Measurements from ENCODE around the gene PLEKHG3.

The PLEKHG3 gene

GRCh38 chr14:64760146-64760755 lies 56.0 kb downstream of the PLEKHG3 start:
- Histone ChIP-seq H3K27ac (ENCODE audit: low read depth, low read length) (no peak overlapping the region), H3K4me1 (ENCODE audit: insufficient read depth, low read length) (peaks cover 24% of the 10 kb centered on the region), H3K9ac (ENCODE audit: low read depth, low read length) (no peak overlapping the region), H3K36me3 (ENCODE audit: insufficient read depth, low read length) (no peaks in the 10 kb centered on the region), H3K27me3 (ENCODE audit: insufficient read depth, low read length) (peaks cover 5% of the 10 kb centered on the region; the same call in 1 of the 2 replicates), H3K9me3 (ENCODE audit: insufficient read depth, low read depth, low read length) (no peaks in the 10 kb centered on the region), H3K4me3 (ENCODE audit: low read length) (no peak overlapping the region)
- WGBS, result 64% methylated on average over 8 of the region's 8 CpGs

GRCh38 chr14:64760916-64761315 lies 56.7 kb downstream of the PLEKHG3 start:
- Histone ChIP-seq H3K27me3 (ENCODE audit: insufficient read depth, low read length) (peaks cover 5% of the 10 kb centered on the region; the same call in 1 of the 2 replicates), H3K9me3 (ENCODE audit: insufficient read depth, low read depth, low read length) (no peaks in the 10 kb centered on the region), H3K36me3 (ENCODE audit: insufficient read depth, low read length) (no peaks in the 10 kb centered on the region), H3K9ac (ENCODE audit: low read depth, low read length) (no peak overlapping the region), H3K4me3 (ENCODE audit: low read length) (no peak overlapping the region), H3K27ac (ENCODE audit: low read depth, low read length) (no peak overlapping the region), H3K4me1 (ENCODE audit: insufficient read depth, low read length) (peaks cover 24% of the 10 kb centered on the region)
- 81% methylated on average over 5 of the region's 5 CpGs for WGBS

- peaks cover 27% of the 10 kb centered on the region for H3K4me1 ChIP-seq (ENCODE audit: insufficient read depth, low read length)
- 77% methylated on average over 5 of the region's 5 CpGs for WGBS
- H3K27ac ChIP-seq (ENCODE audit: low read depth, low read length), result no peak overlapping the region
- H3K9me3 ChIP-seq (ENCODE audit: insufficient read depth, low read depth, low read length), result no peaks in the 10 kb centered on the region
- no peaks in the 10 kb centered on the region for H3K36me3 ChIP-seq (ENCODE audit: insufficient read depth, low read length)
- H3K9ac ChIP-seq (ENCODE audit: low read depth, low read length), result no peak overlapping the region
- H3K4me3 ChIP-seq (ENCODE audit: low read length), result no peak overlapping the region
- peaks cover 5% of the 10 kb centered on the region; the same call in 1 of the 2 replicates for H3K27me3 ChIP-seq (ENCODE audit: insufficient read depth, low read length)
Measured at GRCh38 chr14:64761441-64762043, 57.3 kb downstream of the PLEKHG3 start.

DNA sequence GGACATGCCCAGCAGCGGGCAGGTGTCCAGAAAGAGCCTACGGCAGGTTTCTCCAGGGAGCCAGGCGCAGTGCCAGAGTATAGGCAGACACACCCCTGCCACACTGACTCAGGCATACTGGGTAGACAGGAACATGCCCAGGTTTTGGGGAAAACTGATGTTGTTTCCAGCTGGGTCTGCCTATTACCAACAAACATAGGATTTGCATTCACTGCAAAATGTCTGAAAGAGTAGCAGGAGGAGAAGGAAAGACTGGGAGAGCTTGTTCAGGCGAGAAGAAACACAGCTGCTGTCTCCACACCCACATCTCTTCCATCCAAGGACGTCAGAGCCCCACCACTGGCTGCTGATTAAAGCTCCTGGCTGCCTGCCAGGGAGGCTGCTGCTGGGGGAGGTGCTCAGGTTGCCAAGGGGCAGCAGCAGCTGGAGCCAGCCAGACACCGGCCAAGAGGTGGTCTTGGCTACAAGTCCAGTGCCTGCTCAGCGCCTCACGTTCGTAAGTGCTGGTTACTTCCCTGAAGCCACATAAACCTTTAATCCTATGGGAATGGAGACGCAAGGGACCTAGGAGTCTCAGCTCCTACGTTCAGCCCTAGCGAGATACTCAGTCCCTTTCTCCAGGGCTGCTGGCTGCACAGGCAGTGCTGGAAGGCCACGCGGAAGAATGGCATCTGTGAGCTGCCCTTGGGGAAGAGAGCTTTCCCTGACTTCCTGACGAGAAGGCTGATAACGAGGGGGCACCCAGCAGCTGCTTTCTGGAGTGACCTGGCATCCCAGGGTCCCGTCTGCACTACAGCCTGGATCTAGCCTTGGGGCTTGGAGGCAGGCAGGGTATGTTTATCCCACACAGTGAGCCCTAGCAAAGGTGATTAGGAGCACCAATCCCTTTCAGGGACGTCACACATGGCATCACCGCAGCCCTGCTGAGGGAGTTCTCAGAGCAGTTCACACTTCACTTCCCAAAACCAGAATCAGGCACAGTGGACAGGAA lies 58.1 kb downstream of the PLEKHG3 start:
- H3K27ac ChIP-seq (ENCODE audit: low read depth, low read length), result no peak overlapping the region
- WGBS, result 73% methylated on average over 19 of the region's 19 CpGs
- H3K4me1 ChIP-seq (ENCODE audit: insufficient read depth, low read length), result peaks cover 29% of the 10 kb centered on the region
- H3K36me3 ChIP-seq (ENCODE audit: insufficient read depth, low read length), result no peaks in the 10 kb centered on the region
- no peak overlapping the region for H3K9ac ChIP-seq (ENCODE audit: low read depth, low read length)
- no peaks in the 10 kb centered on the region for H3K9me3 ChIP-seq (ENCODE audit: insufficient read depth, low read depth, low read length)
- peaks cover 5% of the 10 kb centered on the region; the same call in 1 of the 2 replicates for H3K27me3 ChIP-seq (ENCODE audit: insufficient read depth, low read length)
- H3K4me3 ChIP-seq (ENCODE audit: low read length), result no peak overlapping the region

DNA sequence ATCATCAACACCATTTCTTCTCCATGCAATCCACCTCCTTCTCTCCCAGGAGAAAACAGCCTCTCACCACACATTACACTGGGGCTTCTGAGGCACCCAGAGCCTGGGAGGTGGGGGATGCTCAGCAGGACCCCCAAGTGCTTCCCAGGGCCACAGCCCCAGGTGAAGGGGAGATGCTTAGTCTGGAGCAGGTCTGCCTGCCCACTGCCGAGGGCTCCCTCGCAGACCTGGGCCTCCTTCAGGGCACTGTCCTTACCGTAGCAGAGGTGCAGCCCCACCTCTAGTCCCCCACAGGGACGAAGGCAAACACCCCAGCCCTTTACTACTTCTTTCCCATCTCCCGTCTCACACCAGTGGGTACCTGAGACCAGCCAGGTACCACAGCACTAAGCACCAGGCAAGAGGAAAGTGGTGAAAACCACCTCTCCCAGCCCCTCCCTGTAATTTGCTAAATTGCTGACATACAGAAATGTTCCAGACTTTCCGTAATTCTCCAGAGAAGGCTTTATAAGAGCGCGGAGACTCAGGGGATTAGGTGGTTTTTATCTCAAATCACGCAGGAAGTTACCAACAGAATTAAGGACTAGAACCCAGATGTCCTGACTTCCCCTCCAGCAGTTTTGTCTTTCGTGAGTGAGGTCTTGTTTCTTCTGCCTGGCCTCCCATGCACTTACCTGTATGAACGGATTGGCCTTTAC lies 59.0 kb downstream of the PLEKHG3 start:
- Histone ChIP-seq H3K36me3 (ENCODE audit: insufficient read depth, low read length) (no peaks in the 10 kb centered on the region), H3K27ac (ENCODE audit: low read depth, low read length) (no peak overlapping the region), H3K27me3 (ENCODE audit: insufficient read depth, low read length) (peaks cover 5% of the 10 kb centered on the region; the same call in 1 of the 2 replicates), H3K4me3 (ENCODE audit: low read length) (no peak overlapping the region), H3K9me3 (ENCODE audit: insufficient read depth, low read depth, low read length) (no peaks in the 10 kb centered on the region), H3K4me1 (ENCODE audit: insufficient read depth, low read length) (peaks cover 21% of the 10 kb centered on the region), H3K9ac (ENCODE audit: low read depth, low read length) (no peak overlapping the region)
- 88% methylated on average over 11 of the region's 11 CpGs for WGBS

GRCh38 chr14:64763801-64764621 lies 59.8 kb downstream of the PLEKHG3 start:
- H3K27ac ChIP-seq (ENCODE audit: low read depth, low read length), result no peak overlapping the region
- no peaks in the 10 kb centered on the region for H3K9me3 ChIP-seq (ENCODE audit: insufficient read depth, low read depth, low read length)
- no peaks in the 10 kb centered on the region for H3K36me3 ChIP-seq (ENCODE audit: insufficient read depth, low read length)
- H3K27me3 ChIP-seq (ENCODE audit: insufficient read depth, low read length), result peaks cover 5% of the 10 kb centered on the region; the same call in 1 of the 2 replicates
- WGBS, result 60% methylated on average over 18 of the region's 18 CpGs
- H3K4me1 ChIP-seq (ENCODE audit: insufficient read depth, low read length), result peaks cover 17% of the 10 kb centered on the region
- H3K9ac ChIP-seq (ENCODE audit: low read depth, low read length), result no peak overlapping the region
- H3K4me3 ChIP-seq (ENCODE audit: low read length), result 0 out of 2 replicates have a peak overlapping the region, but pooled peaks have one; percentile 35

DNA sequence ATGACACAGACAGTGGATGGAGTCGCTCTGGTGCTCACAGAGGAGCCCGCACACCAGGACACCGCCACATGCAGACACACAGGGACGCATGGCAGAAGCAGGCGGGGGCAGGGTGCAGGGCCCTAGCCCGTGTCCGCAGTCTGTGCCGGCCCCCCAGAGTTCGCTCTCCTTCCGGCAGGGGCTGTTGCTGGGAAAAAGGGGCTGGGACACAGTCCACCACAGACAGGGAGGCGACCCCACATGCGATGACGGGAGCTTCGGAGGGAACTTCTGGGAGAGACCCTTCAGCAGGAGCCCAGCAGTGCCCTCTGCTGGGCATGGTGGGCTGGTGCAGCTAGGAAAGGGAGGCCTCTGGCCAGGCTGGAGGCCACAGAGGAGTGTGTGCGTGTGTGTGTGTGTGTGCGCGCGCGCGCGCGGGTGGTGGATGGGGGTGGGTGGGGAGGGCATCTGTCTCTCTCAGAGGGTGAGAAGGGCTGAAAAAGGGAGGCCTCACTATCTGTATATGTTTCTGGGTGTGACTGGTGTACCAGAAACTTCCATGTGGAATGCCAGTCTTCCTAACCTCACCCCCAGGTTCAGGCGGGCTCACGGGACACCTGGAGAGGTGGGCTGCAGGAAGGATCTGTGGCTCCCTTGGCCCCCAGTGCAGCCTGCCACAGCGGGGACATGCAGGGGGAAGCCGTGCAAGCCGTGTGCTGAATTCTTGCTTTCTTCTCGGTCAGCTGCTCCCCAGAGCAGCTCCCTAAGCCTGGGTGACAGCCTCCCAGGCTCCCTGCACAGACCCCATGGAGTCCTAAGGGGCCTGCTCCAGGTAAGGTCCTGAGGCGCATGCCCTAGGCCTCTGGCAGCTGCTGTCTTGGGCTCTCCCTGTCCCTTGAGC lies 60.7 kb downstream of the PLEKHG3 start:
- Histone ChIP-seq H3K4me1 (ENCODE audit: insufficient read depth, low read length) (peaks cover 17% of the 10 kb centered on the region), H3K9me3 (ENCODE audit: insufficient read depth, low read depth, low read length) (no peaks in the 10 kb centered on the region), H3K4me3 (ENCODE audit: low read length) (peak overlapping the region; percentile 35; the same call in 1 of the 2 replicates), H3K36me3 (ENCODE audit: insufficient read depth, low read length) (no peaks in the 10 kb centered on the region), H3K27me3 (ENCODE audit: insufficient read depth, low read length) (peaks cover 5% of the 10 kb centered on the region; the same call in 1 of the 2 replicates), H3K27ac (ENCODE audit: low read depth, low read length) (no peak overlapping the region), H3K9ac (ENCODE audit: low read depth, low read length) (no peak overlapping the region)
- WGBS, result 42% methylated on average over 21 of the region's 29 CpGs

DNA sequence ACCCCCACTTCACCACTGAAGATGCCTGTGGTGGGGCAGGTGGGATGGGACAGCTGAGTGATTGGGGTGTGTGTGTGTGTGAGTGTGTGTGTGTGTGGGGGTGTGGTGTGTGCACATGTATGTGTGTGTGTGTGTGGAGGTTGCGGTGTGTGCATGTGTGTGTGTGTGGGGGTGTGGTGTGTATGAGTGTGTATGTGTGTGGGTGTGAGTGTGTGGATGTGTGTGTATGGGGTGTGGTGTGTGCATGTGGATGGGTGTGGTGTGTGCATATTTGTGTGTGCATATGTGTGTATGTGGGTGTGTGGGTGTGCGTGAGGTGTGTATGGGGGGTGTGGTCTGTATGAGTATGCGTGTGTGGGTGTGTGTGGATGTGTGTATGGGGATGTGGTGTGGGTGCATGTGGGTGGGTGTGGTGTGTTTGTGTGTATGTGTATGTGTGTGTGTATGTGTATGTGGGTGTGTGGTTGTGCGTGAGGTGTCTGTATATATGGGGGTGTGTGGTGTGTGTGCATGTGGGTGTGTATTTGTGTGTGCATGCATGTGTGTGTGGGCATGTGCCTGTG lies 61.6 kb downstream of the PLEKHG3 start:
- 98% methylated on average over 4 of the region's 4 CpGs for WGBS
- H3K9ac ChIP-seq (ENCODE audit: low read depth, low read length), result no peak overlapping the region

GRCh38 chr14:64766430-64767151 lies 62.4 kb downstream of the PLEKHG3 start:
- WGBS, result 54% methylated on average over 25 of the region's 25 CpGs

More for the DNA sequence above, 61.6 kb downstream of the PLEKHG3 start:
- Histone ChIP-seq H3K36me3 (ENCODE audit: insufficient read depth, low read length) (no peaks in the 10 kb centered on the region), H3K9me3 (ENCODE audit: insufficient read depth, low read depth, low read length) (no peaks in the 10 kb centered on the region), H3K27ac (ENCODE audit: low read depth, low read length) (no peak overlapping the region), H3K4me3 (ENCODE audit: low read length) (no peak overlapping the region), H3K27me3 (ENCODE audit: insufficient read depth, low read length) (peaks cover 5% of the 10 kb centered on the region; the same call in 1 of the 2 replicates), H3K4me1 (ENCODE audit: insufficient read depth, low read length) (peaks cover 17% of the 10 kb centered on the region)

More at GRCh38 chr14:64766430-64767151, 62.4 kb downstream of the PLEKHG3 start:
- H3K27ac ChIP-seq (ENCODE audit: low read depth, low read length), result peak overlapping the region; percentile 48; the same call in 1 of the 2 replicates
- H3K27me3 ChIP-seq (ENCODE audit: insufficient read depth, low read length), result peaks cover 5% of the 10 kb centered on the region; the same call in 1 of the 2 replicates
- no peak overlapping the region for H3K9ac ChIP-seq (ENCODE audit: low read depth, low read length)
- no peaks in the 10 kb centered on the region for H3K36me3 ChIP-seq (ENCODE audit: insufficient read depth, low read length)
- H3K4me3 ChIP-seq (ENCODE audit: low read length), result no peak overlapping the region
- H3K9me3 ChIP-seq (ENCODE audit: insufficient read depth, low read depth, low read length), result no peaks in the 10 kb centered on the region
- H3K4me1 ChIP-seq (ENCODE audit: insufficient read depth, low read length), result peaks cover 17% of the 10 kb centered on the region
